Measurements from ENCODE around the gene CHL1. TPM values are rescaled to one million over a fixed set of nuclear protein-coding genes. Genes with fewer than 3 reads are reported as not detected.

CHL1 gene
- total and polyA plus RNA-seq, 12 donors = 0.55 to 28.8 (median 2.2) TPM

GRCh38 chr3:217099-217813, 20.7 kb downstream of the CHL1 start:
- Histone ChIP-seq H3K27me3 (peaks cover 0 to 2% (median 0%) of the 10 kb centered on the region in 7 donors), H3K4me3 (no peak overlapping the region), H3K4me1 (no peaks in the 10 kb centered on the region), H3K27ac (no peak overlapping the region), H3K9me3 (peaks cover 0 to 8% (median 0%) of the 10 kb centered on the region in 11 donors), H3K36me3 (no peaks in the 10 kb centered on the region)
- TF ChIP-seq, protein P1, sequence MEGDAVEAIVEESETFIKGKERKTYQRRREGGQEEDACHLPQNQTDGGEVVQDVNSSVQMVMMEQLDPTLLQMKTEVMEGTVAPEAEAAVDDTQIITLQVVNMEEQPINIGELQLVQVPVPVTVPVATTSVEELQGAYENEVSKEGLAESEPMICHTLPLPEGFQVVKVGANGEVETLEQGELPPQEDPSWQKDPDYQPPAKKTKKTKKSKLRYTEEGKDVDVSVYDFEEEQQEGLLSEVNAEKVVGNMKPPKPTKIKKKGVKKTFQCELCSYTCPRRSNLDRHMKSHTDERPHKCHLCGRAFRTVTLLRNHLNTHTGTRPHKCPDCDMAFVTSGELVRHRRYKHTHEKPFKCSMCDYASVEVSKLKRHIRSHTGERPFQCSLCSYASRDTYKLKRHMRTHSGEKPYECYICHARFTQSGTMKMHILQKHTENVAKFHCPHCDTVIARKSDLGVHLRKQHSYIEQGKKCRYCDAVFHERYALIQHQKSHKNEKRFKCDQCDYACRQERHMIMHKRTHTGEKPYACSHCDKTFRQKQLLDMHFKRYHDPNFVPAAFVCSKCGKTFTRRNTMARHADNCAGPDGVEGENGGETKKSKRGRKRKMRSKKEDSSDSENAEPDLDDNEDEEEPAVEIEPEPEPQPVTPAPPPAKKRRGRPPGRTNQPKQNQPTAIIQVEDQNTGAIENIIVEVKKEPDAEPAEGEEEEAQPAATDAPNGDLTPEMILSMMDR (IDR thresholded peaks at IDR 0.05) = no peak
- DNase-seq (no peak), ATAC-seq (no peak)
- WGBS, 2 donors = 64 to 69% methylated on average over 5 of the region's 5 CpGs
- intact Hi-C loops (cut with DNase I) = no loop called here

- no peak for ATAC-seq
- Histone ChIP-seq H3K4me3 (no peak overlapping the region), H3K36me3 (no peaks in the 10 kb centered on the region), H3K27ac (no peak overlapping the region), H3K4me1 (no peaks in the 10 kb centered on the region), H3K27me3 (peaks cover 0 to 2% (median 0%) of the 10 kb centered on the region in 7 donors), H3K9me3 (peaks cover 0 to 9% (median 0%) of the 10 kb centered on the region in 11 donors)
- intact Hi-C loops (cut with DNase I) = no loop called here
- TF ChIP-seq, protein P1 (IDR thresholded peaks at IDR 0.05) = no peak
- DNase-seq = no peak
- WGBS, 2 donors = 67 to 70% methylated on average over 2 of the region's 2 CpGs
Measured at GRCh38 chr3:217948-218347, 21.4 kb downstream of the CHL1 start.

- no peak for ATAC-seq
- H3K27me3 ChIP-seq = no peaks in the 10 kb centered on the region
- no peak for DNase-seq
- WGBS, 2 donors = 70 to 76% methylated on average over 3 of the region's 3 CpGs
- H3K4me1 ChIP-seq = no peaks in the 10 kb centered on the region
- TF ChIP-seq, protein P1 (IDR thresholded peaks at IDR 0.05) = no peak
- no peaks in the 10 kb centered on the region for H3K36me3 ChIP-seq
- H3K27ac ChIP-seq = no peak overlapping the region
- no peak overlapping the region for H3K4me3 ChIP-seq
- peaks cover 0 to 17% (median 2%) of the 10 kb centered on the region in 11 donors for H3K9me3 ChIP-seq
- intact Hi-C loops (cut with DNase I) = no loop called here
Measured at GRCh38 chr3:228442-229182, 32.0 kb downstream of the CHL1 start.

DNA sequence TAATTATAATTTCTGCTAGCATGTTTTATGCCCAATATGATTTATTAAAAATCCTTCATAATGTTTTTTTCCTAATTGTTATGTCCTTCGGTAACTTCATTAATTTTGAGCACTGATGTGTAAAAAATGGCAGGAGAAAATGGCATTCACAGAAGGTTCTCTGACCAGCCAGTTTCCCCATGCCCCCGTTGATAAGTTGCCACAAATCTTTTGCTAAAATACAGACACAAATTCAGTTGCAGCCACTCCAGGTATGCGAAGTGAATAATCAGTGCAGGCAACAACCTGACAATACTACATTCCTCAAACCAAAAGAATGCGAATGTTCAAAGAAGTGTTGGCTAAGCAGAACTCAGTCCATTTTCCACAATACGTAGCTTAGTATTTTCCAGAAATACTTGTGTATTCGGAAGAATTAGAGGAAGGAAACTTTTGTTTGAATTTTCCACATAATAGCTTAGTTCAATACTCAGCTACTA, 32.7 kb downstream of the CHL1 start:
- DNase-seq (no peak), ATAC-seq (no peak)
- WGBS, 2 donors = 59 to 63% methylated on average over 6 of the region's 6 CpGs
- H3K27me3 ChIP-seq = no peaks in the 10 kb centered on the region
- H3K36me3 ChIP-seq = no peaks in the 10 kb centered on the region
- peaks cover 0 to 10% (median 0%) of the 10 kb centered on the region in 11 donors for H3K9me3 ChIP-seq
- no peak overlapping the region for H3K27ac ChIP-seq
- no peaks in the 10 kb centered on the region for H3K4me1 ChIP-seq
- H3K4me3 ChIP-seq = no peak overlapping the region
- TF ChIP-seq, protein P1 (IDR thresholded peaks at IDR 0.05) = no peak
- intact Hi-C loops (cut with DNase I) = no loop called here
